ENCODE measurements around the gene BRD2. TPM values are rescaled to one million over a fixed set of nuclear protein-coding genes. Genes with fewer than 3 reads are reported as not detected.
"Not testable (repeated sequence)": the region's sequence is repeated elsewhere in the genome, so short reads cannot be mapped to it uniquely, and the experiment has no call there.

Gene BRD2
- 205 TPM for total RNA-seq

DNA sequence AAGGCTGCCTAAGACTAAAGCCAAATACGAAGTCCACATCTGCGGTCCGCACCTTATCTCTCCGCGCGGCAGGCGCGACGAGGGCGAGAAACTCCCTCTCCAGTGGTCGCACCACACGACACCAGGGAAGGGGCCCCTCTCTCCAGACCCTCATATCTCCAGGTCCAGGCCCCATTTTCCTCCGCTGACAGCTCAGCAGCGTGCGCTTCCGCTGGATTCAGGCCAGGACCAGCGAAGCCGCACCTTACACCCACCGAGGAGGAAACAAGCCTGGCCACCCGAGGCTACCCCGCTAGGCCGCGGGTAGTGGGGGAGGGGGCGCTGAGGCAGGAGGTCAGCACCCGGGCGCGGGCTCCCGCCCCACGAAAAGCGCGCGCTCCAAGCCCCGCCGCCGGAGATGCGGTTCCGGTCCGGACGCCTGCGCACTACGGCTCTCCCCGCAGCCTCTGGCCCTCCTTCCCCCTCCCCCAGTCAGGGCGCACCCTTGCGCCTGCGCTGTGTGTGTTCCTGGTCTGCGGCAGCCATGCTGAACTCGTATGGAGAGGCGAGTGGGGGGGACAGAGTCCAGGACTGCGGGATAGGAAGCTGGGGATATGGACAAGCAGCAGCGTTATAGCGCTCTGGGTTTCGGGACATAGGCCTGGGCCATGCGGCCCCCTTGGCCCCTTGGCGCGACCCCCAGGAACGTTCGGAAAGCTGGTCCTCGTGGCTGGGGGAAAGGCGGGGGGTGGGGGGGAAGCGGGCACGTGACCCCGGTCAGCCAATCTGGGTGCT, at the start of gene BRD2:
Gene BRD2 (plus strand): TSS at position 502 of the 774 bp plus-strand sequence. CDS start 4,305 bp downstream, outside the sequence.
- DNase-seq (ENCODE audit: low spot score) = peak; percentile 97

DNA sequence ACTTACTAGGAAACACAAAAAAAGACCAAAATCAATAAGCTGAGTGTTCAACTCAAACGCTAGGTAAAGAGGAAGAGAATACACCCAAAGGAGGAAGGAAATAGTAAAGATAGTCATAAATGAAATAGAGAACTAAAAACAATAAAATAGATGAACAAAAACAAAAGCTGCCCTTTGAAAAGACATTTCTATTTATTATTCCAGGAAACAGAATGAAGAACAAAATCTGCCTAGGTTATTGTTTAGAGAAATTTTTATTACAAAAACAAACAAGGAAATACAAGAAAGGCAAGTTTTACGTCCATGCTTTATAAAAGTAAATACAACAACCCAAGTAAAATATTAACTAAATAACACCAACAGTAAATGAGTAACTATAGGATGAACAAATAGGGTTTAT, 47.7 kb upstream of the BRD2 start:
- DNase-seq (ENCODE audit: low spot score) = no peak

GRCh38 chr6:32922083-32922482, 46.3 kb upstream of the BRD2 start:
- DNase-seq (ENCODE audit: low spot score) = no peak

GRCh38 chr6:32931211-32931610, 37.2 kb upstream of the BRD2 start:
- no peak for DNase-seq (ENCODE audit: low spot score)

- DNase-seq (ENCODE audit: low spot score) = no peak
These were observed 36.1 kb upstream of the BRD2 start for GRCh38 chr6:32932132-32932868.

- peak; percentile 80 for DNase-seq (ENCODE audit: low spot score)
These were observed 34.7 kb upstream of the BRD2 start for GRCh38 chr6:32933661-32934085.

DNA sequence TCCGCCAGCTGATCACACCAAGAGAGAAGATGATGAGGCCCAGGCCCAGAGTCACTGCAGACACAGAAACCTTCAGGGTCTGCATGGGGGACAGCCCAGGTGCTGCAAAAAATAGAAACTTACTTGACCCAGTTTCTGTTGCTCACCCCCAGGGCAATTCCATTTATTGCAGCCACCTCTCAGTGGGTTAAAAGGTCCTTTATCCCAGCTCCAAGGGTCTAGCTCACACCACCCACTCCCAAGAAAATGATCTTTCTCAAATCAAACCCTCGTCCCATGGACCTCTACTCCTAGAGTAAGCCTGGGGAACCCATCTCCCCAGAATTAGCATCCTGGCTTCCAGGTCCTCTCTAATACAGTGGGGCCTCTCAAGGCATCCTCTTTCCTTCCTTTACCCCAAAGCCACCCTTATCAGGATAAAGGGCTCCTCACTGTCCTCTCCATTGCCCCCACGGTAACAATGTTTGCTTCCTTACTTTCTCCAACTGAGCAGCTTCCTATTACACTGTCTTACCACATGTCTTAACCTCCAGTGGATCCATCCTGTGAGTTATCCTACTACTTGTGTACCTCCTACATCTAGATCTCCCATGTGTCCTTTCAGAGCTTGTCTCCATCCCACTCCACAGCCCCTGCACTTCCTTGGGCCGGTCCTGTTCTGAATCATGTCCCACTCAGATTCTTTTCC, 32.7 kb upstream of the BRD2 start:
- no peak for DNase-seq (ENCODE audit: low spot score)

DNA sequence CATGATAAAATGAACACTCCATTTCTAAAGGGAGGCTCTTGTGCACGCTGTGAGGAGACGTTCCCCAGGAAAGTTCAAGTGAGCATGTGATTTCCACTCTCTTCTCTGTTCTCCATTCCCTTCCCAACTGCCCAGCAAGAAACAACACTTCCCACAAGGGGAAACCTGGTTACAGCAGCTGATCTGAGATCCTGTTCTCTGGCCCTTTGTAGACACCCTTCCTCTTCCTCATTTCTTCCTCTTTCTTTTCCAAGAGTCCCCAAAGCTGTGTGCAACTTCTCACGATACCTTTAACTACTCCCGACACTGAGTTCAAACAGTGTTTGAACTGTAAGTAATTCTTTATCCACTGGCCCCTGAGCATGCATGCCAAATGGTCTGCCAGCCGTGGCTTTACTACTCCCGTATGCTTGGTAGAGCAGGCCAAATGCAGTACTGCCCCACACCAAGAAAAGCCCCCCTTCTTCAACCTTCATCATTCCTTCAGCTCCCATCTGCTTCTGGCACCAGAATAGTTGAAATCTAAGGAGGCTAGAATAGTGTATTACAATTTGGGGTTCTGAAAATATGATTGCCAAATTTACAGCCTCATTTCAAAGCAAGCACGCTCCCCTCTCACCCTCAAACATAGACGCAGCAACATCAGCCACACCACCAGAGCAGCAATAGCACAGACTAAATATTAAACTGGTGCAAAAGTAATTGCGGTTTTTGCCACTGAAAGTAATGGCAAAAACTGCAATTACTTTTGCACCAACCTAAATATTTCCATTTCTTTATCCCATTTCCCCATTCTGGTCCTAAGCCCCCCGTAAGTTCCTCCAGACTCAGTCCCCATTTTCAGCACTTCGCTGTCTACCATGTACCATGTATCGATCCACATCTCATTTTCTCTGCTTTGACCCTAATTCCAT, 31.9 kb upstream of the BRD2 start:
- DNase-seq (ENCODE audit: low spot score) = no peak

- no peak for DNase-seq (ENCODE audit: low spot score)
These were observed 31.2 kb upstream of the BRD2 start for GRCh38 chr6:32937230-32937633.

- DNase-seq (ENCODE audit: low spot score) = no peak
These were observed 29.9 kb upstream of the BRD2 start for GRCh38 chr6:32938494-32938893.

GRCh38 chr6:32940656-32941213, 27.7 kb upstream of the BRD2 start, which contains the start of gene HLA-DMB:
TSS of gene HLA-DMB (minus strand) at chr6:32941028. CDS start at chr6:32940807, 221 bp downstream.
- DNase-seq (ENCODE audit: low spot score) = peak; percentile 60

- no peak for DNase-seq (ENCODE audit: low spot score)
These were observed 27.1 kb upstream of the BRD2 start for GRCh38 chr6:32941214-32941768.

GRCh38 chr6:32942555-32943123, 25.8 kb upstream of the BRD2 start:
- not testable (repeated sequence) for DNase-seq (ENCODE audit: low spot score)

DNA sequence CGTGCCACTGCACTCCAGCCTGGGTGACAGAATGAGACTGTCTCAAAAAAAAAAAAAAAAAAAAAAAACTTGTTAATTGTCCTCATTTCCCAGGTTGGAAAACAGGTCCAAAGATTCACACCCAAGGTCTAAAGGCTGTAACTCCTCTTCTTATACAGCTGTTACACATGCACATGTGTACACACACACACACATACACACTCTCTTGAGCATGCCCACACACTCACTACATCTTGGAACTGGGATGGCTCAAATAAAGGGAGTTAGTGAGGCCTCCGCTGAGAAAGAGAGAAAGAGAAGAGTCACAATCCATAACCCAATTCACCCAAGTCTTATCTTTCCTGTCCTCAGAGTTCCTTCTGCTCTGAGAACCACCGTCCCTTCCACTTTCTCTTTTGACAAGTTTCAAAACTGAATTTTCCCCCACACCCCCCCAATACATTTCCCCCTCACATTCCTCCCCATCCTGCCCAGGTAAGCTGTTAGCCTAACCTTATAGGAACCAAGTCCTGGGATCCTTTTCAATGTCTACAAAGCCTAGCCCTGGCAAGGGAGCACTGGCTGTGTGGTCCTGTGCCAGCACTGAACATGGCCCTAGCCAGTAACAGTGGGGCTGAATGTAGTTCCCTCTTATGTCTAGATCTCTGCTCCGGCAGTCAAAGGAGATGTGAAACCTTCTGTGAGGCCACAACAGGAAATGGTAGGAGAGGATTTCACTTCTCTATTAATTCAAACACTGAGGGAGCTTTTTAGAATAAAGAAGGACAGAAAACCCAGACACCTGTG, 24.3 kb upstream of the BRD2 start:
- no peak for DNase-seq (ENCODE audit: low spot score)

DNA sequence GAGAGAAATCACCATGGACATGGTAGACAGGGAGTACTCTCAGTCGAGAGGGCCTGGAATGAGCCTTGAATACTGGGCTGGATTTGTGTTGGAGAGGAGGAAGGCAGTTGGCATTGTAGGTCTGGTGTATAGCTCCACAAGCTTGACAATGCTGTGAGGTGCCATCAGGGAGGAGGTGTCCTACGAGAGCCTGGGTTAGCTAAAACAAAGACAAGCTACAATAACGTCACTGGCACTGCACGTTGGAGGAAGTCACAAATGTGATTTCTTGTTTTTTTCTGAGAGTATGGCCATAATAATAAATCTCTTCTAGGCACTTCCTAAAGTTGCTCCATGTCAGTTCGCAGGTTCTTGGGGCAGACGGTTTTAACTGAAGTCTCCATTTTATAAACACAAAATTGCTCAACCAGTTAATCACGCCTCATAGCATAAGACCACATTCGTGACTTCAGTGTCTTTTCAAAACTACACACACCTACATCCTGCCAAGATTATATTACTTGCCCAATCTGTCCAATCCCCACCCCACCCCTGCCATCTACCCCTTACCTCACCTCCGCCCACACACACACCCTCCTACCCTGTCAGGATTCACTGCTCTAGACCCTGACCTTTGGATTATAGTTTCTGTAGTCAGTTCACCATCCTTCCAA, 23.2 kb upstream of the BRD2 start:
- DNase-seq (ENCODE audit: low spot score) = no peak

DNA sequence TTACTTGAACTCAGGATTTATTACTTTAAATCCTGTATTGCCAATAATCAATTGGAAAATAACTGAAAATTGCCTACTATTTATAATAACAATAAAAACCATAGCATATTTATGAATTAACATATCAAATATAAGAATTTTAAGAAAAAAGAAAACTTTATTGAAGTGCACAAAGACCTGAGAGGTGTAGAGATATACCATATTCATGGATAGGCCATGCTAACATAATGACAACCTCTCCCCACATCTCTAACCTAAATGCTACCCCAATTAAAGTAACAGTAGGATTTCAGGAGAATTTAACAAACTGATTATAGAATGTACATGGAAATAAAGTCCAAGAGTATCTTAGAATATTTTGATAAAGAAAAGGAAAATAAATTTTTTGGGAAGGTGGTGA, 22.4 kb upstream of the BRD2 start:
- DNase-seq (ENCODE audit: low spot score) = no peak

DNA sequence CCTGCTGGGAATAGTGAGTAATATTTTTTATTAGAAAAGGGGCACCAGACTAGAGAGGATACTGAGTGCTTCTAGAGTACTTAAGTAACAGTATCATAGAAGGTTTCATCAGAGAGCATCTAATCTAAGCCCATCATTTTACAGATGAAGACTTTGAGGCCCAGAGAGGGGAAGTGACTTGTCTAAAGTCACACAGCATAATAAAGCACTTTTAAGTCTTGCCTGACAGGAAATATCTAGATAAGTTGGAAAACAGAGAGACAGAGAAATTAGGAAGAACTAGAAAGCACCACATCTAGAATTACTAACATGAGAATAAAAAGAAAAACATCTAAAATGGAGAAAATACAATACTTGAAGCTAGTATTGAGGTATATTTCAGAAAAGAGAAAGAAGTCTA, 21.5 kb upstream of the BRD2 start:
- DNase-seq (ENCODE audit: low spot score) = no peak

- DNase-seq (ENCODE audit: low spot score) = no peak
These were observed 20.6 kb upstream of the BRD2 start for GRCh38 chr6:32947552-32948465.

All from ureter (tissue), 1 donor.